ENCODE data around the gene SH3RF3. TPM values are rescaled to one million over a fixed set of nuclear protein-coding genes. Genes with fewer than 3 reads are reported as not detected.

Gene SH3RF3
- total RNA-seq, 1 experiment from 2014 or later = 0.82 TPM

GRCh38 chr2:109272461-109272860 lies 143.5 kb downstream of the SH3RF3 start:
- Histone ChIP-seq H3K36me3 (no peaks in the 10 kb centered on the region), H3K27me3 (no peaks in the 10 kb centered on the region), H3K4me3 (no peak overlapping the region), H3K9me3 (no peaks in the 10 kb centered on the region)
- DNase-seq = no peak

- Histone ChIP-seq H3K4me3 (no peak overlapping the region), H3K27me3 (no peaks in the 10 kb centered on the region), H3K36me3 (no peaks in the 10 kb centered on the region), H3K9me3 (no peaks in the 10 kb centered on the region)
- DNase-seq = no peak
Observed at GRCh38 chr2:109275120-109276012, 146.4 kb downstream of the SH3RF3 start.

- Histone ChIP-seq H3K4me3 (no peak overlapping the region), H3K27me3 (no peaks in the 10 kb centered on the region), H3K9me3 (no peaks in the 10 kb centered on the region), H3K36me3 (no peaks in the 10 kb centered on the region)
- DNase-seq = no peak
Observed at GRCh38 chr2:109277406-109277805, 148.4 kb downstream of the SH3RF3 start.

- Histone ChIP-seq H3K27me3 (no peaks in the 10 kb centered on the region), H3K4me3 (no peak overlapping the region), H3K36me3 (no peaks in the 10 kb centered on the region), H3K9me3 (no peaks in the 10 kb centered on the region)
- DNase-seq = no peak
Observed at GRCh38 chr2:109279243-109279860, 150.3 kb downstream of the SH3RF3 start.

GRCh38 chr2:109280804-109281203 lies 151.8 kb downstream of the SH3RF3 start:
- Histone ChIP-seq H3K4me3 (no peak overlapping the region), H3K27me3 (no peaks in the 10 kb centered on the region), H3K36me3 (no peaks in the 10 kb centered on the region), H3K9me3 (no peaks in the 10 kb centered on the region)
- no peak for DNase-seq

- DNase-seq = no peak
- Histone ChIP-seq H3K9me3 (no peaks in the 10 kb centered on the region), H3K36me3 (no peaks in the 10 kb centered on the region), H3K27me3 (no peaks in the 10 kb centered on the region), H3K4me3 (no peak overlapping the region)
Observed at GRCh38 chr2:109282360-109282759, 153.4 kb downstream of the SH3RF3 start.

GRCh38 chr2:109282865-109283264 lies 153.9 kb downstream of the SH3RF3 start:
- no peak overlapping the region for H3K4me3 ChIP-seq
- H3K27me3 ChIP-seq = no peaks in the 10 kb centered on the region
- H3K36me3 ChIP-seq = no peaks in the 10 kb centered on the region
- no peaks in the 10 kb centered on the region for H3K9me3 ChIP-seq
- no peak for DNase-seq

GRCh38 chr2:109284826-109285225 lies 155.8 kb downstream of the SH3RF3 start:
- no peak overlapping the region for H3K4me3 ChIP-seq
- no peaks in the 10 kb centered on the region for H3K9me3 ChIP-seq
- no peaks in the 10 kb centered on the region for H3K36me3 ChIP-seq
- DNase-seq = no peak
- no peaks in the 10 kb centered on the region for H3K27me3 ChIP-seq

GRCh38 chr2:109285244-109285651 lies 156.2 kb downstream of the SH3RF3 start:
- DNase-seq = peak; percentile 68
- H3K9me3 ChIP-seq = no peaks in the 10 kb centered on the region
- no peak overlapping the region for H3K4me3 ChIP-seq
- H3K27me3 ChIP-seq = no peaks in the 10 kb centered on the region
- no peaks in the 10 kb centered on the region for H3K36me3 ChIP-seq

- no peak overlapping the region for H3K4me3 ChIP-seq
- no peaks in the 10 kb centered on the region for H3K36me3 ChIP-seq
- H3K9me3 ChIP-seq = no peaks in the 10 kb centered on the region
- DNase-seq = no peak
- H3K27me3 ChIP-seq = no peaks in the 10 kb centered on the region
Observed at GRCh38 chr2:109287413-109287812, 158.4 kb downstream of the SH3RF3 start.

GRCh38 chr2:109287838-109288237 lies 158.8 kb downstream of the SH3RF3 start:
- no peaks in the 10 kb centered on the region for H3K27me3 ChIP-seq
- no peaks in the 10 kb centered on the region for H3K36me3 ChIP-seq
- DNase-seq = no peak
- H3K4me3 ChIP-seq = no peak overlapping the region
- no peaks in the 10 kb centered on the region for H3K9me3 ChIP-seq

GRCh38 chr2:109288544-109289368 lies 159.8 kb downstream of the SH3RF3 start:
- no peaks in the 10 kb centered on the region for H3K9me3 ChIP-seq
- no peaks in the 10 kb centered on the region for H3K36me3 ChIP-seq
- DNase-seq = no peak
- H3K4me3 ChIP-seq = no peak overlapping the region
- H3K27me3 ChIP-seq = no peaks in the 10 kb centered on the region

GRCh38 chr2:109289504-109290222 lies 160.7 kb downstream of the SH3RF3 start:
- no peak for DNase-seq
- no peak overlapping the region for H3K4me3 ChIP-seq

GRCh38 chr2:109290887-109291643 lies 162.1 kb downstream of the SH3RF3 start:
- no peaks in the 10 kb centered on the region for H3K27me3 ChIP-seq
- no peaks in the 10 kb centered on the region for H3K9me3 ChIP-seq
- H3K4me3 ChIP-seq = no peak overlapping the region
- H3K36me3 ChIP-seq = no peaks in the 10 kb centered on the region
- DNase-seq = no peak

More at GRCh38 chr2:109289504-109290222, 160.7 kb downstream of the SH3RF3 start:
- Histone ChIP-seq H3K36me3 (no peaks in the 10 kb centered on the region), H3K9me3 (no peaks in the 10 kb centered on the region), H3K27me3 (no peaks in the 10 kb centered on the region)

- Histone ChIP-seq H3K9me3 (no peaks in the 10 kb centered on the region), H3K27me3 (no peaks in the 10 kb centered on the region), H3K4me3 (no peak overlapping the region), H3K36me3 (no peaks in the 10 kb centered on the region)
- DNase-seq = no peak
Observed at GRCh38 chr2:109292386-109292785, 163.4 kb downstream of the SH3RF3 start.

- Histone ChIP-seq H3K9me3 (no peaks in the 10 kb centered on the region), H3K27me3 (no peaks in the 10 kb centered on the region)
Observed at GRCh38 chr2:109293663-109294062, 164.7 kb downstream of the SH3RF3 start.

More at GRCh38 chr2:109293663-109294062, 164.7 kb downstream of the SH3RF3 start:
- no peak for DNase-seq
- Histone ChIP-seq H3K36me3 (no peaks in the 10 kb centered on the region), H3K4me3 (no peak overlapping the region)

Measured in MG63 (cell line).